Superior temporal gyrus (tissue), 1 donor: Measurements from ENCODE around the gene ANKRD65.

Experiments used
- DNase-seq: peaks from one replicate; pipeline ENCODE4 v3.0.0-alpha.2; 2016; ENCODE audit errors: extremely low spot score

Gene ANKRD65

DNA sequence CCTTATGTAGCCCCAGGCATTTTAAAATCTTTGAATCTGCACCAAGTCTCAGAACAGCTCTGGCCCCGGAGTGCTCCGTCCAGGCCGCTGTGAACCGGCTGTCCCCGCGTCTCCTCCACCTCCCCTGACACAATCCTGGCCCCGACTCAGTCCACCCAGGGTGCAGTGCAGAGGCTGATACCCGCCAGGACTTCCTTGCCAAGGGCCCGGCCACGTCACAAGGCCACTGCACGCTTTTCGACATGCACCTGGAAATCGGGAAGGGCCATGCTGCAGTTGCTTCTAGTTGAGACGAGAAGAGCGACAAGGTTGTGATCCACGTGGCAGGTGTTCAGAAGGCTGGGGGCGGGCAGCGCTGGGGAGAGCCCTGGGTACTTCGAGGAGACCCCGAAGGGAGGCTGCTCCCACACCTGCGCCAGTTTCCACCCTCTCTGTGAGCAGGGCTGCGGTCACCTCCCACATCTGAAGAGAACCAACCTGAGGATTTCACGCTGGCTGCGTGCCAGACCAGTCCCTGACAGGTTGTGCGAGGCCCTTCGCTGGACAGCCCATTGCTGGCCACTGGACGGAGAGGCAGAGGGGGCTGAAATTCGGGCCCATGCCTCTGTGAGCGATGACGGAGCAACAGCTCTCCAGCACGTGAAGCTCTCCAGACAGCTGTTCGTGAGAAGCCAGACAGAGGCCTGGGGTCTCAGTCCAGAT, 21.1 kb upstream of the ANKRD65 start:
- no peak for DNase-seq

- peak; percentile 64 for DNase-seq
Observed at GRCh38 chr1:1441002-1441888, 20.2 kb upstream of the ANKRD65 start.

DNA sequence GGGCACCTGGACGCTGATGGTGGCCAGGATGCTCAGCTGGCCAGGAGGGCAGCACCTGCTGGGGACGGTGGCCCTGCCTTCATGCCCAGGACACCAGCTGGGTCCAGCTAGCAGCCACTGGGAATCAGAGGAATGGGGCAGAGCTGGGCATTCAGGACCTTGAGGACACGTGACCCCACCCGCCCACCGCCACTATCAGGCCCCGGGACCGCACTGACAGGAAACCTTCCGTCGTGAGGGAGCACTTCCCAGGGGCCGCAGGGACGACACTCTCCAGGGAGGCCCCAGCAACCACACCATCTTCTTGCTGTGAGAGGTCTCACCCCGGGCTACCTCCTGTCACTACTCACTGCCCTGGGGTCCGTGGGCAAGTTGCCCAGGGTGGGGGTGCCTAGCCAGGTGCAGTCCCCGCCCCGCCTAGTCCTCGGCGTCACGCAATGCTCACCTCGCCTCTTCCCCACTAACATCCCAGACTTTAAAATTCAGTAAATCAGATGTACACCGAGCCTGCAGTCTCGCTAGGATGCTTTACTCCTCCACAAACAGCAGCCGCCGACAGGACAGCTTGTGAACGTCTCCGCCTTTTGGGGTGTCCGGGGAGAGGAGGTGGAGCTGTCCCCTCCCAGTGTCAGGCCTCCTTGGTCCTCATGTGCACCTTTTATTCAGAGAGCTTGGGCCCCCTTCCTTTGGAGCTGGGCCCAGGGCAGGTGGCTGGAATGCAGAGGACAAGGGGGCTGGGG, 19.4 kb upstream of the ANKRD65 start:
- no peak for DNase-seq

- DNase-seq: no peak
Observed at GRCh38 chr1:1439546-1440261, 18.6 kb upstream of the ANKRD65 start.

- DNase-seq: no peak
Observed at GRCh38 chr1:1438531-1439381, 17.7 kb upstream of the ANKRD65 start.

GRCh38 chr1:1437904-1438376, 16.9 kb upstream of the ANKRD65 start:
- no peak for DNase-seq

DNA sequence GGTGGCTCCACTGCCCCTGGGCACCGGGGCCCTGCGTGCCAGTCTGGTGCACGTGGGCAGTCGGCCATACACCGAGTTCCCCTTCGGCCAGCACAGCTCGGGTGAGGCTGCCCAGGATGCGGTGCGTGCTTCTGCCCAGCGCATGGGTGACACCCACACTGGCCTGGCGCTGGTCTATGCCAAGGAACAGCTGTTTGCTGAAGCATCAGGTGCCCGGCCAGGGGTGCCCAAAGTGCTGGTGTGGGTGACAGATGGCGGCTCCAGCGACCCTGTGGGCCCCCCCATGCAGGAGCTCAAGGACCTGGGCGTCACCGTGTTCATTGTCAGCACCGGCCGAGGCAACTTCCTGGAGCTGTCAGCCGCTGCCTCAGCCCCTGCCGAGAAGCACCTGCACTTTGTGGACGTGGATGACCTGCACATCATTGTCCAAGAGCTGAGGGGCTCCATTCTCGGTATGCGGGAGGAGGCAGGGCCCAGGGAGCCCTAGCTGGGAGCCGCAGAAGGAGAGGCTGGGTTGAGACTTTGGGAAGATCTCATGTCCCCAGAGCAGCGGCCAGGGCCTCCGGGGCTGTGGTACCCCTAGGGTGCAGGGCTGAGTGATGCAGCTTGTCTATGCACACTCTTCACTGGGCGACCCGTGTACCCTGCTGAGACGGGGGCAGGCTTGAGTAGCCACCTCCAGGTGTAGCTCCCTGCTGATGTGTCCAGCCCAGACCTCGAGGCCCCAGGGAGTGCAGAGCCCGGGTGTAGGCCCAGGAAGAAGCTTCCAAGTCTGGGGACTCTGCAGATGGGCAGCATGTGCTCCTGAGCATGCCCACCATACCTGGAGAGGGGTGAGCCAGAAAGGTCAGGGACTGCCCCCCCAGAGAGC, 16.2 kb upstream of the ANKRD65 start:
- DNase-seq: no peak

GRCh38 chr1:1436630-1437032, 15.6 kb upstream of the ANKRD65 start:
- DNase-seq: no peak

DNA sequence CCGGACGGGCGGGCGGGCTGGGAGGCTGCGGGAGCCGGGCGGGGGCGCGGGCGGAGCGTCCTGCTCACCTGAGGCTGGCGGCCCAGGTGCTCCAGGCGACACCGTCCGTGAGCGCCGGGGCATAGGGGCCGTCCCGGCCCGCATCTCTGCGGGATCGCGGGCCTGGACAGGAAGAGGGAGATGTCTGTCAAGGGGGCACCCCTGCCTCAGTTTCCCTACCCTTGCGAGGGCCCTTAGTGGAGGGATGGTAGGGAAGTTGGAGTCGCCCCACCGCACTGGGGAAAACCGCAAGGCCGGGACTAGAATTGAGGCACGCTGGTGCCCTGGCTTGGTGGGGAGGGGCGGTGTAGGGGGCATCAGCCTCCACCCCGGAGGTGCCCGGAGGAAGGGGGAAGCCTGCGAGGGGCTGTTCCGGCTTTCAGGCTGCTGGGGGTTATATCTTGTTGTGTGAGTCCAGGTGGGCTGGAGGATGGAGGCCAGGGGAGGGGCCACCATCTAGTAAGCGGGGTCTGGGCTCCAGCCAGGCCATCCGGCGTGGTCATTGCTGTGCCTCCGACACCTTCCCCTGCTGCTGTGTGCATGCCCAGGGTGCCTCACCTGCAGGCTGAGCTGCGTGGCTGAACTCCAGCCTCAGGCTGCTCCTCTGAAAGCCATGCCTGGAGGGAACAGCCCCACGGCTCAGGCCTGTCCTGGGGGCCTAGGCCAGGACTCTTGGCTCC, 15.0 kb upstream of the ANKRD65 start:
- no peak for DNase-seq

DNA sequence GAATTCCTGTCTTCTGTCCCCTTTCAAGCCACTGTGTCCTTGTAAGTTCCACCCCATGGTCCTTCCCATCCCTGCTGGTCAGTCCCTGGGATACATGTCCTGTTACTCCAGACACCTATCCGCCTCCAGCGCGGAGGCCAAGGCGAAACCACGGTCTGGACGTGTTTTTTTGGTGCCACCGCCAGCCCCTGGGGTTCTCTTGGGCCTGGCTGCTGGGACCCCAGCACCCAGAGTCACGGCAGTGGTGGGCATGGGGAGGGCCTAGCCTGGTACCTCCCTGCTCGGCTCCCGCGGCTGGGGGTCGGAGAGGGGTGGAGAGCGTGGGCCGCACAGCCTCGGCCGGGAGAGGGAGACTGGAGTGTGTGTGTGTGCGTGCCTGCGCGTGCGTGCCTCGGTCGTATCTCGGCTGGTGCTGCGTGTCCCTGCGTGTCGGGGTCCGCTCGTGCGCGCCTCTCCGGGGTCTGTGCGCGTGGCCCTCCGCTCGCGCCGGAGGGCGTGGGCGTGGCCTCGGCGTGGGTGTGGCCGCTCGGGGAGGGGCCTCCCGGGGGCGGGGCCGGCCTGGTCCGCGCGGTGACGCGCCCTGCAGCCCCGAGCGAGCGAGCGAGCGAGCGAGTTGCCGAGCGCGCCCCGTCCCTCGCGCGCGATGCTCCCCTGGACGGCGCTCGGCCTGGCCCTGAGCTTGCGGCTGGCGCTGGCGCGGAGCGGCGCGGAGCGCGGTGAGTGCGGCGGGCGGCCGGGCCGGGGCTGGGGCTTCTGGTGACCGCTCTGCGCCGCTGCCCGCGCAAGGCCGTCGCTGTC, 14.2 kb upstream of the ANKRD65 start, which contains the start of gene VWA1:
Gene VWA1 (plus strand): TSS at position 585 of the 798 bp plus-strand sequence. CDS start 59 bp downstream, at position 644.
- DNase-seq: peak; percentile 65

GRCh38 chr1:1434824-1435105, 13.7 kb upstream of the ANKRD65 start:
- no peak for DNase-seq

- peak; percentile 63 for DNase-seq
Observed at GRCh38 chr1:1434131-1434823, 13.2 kb upstream of the ANKRD65 start.

GRCh38 chr1:1433804-1434130, 12.7 kb upstream of the ANKRD65 start:
- DNase-seq: no peak

DNA sequence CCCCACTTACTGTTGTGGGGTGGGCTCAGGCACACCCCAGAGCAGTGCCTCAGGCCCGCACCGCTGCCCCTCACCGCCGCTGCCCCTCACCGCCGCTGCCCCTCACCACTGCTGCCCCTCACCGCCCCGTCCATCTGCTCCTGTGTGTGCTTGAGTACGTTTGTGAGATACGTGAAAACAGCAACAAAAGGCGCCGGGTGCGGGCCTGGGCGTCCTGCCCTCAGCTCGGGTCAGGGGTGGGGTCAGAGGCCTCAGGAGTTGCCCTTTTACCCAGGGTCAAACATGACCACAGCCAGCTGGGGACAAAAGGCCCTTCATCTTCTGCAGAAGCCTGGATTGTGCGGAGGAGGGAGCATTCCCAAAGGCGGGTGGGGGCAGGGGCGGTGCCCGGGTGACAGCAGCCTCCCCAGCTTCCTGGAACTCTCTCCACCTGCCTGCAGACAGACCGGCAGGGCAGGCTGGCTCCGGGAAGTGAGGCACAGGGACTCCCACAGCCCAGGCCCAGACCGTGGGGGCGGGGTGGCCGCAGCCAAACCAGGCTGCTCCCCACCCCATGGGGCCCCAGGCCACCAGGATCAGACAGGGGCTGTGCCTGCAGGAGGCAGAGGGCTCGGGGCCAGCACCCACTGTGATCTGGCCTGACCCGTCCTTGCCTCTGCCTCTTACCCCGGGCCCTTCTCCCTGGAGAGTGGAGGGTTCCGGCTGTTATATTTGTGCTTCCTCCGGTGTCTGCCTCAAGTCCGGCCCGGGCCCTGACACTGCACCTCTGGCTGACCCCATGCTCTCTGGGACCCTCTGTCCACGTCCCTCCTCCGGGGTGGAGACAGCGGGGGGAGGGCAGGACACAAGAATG, 12.1 kb upstream of the ANKRD65 start:
- peak; percentile 76 for DNase-seq

DNA sequence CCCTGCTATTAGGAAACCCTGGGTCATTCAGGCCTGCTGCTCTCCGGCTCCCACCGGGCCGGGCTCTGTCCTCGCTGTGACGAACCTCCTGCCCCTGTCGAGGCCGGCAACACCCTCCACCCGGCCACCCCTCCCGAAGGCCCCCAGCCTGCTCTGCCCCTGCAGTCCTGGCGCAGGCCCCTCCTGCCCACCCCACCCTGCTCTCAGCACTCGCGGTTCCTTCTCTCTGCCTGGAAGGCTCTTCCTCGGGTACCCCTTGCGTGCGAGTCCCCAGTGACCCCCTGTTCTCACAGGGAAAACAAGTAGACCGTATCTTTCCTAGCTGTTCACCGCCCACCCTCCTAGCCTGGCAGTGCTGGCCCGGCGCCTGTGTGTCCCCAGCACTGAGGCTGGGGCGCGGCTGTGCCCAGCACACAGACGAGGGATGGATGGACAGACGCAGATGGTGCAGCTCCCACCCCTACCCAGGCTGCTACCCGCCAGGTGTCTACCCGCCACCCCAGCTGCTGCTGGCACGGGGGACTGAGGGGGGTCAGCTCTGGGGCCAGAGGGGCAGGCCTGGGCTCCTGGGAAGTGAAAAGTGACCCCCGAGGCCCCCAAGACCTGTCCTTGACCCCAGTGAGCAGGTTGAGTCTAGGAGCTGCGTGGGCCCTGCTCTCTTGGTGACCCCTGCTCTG, 11.3 kb upstream of the ANKRD65 start:
- no peak for DNase-seq

DNA sequence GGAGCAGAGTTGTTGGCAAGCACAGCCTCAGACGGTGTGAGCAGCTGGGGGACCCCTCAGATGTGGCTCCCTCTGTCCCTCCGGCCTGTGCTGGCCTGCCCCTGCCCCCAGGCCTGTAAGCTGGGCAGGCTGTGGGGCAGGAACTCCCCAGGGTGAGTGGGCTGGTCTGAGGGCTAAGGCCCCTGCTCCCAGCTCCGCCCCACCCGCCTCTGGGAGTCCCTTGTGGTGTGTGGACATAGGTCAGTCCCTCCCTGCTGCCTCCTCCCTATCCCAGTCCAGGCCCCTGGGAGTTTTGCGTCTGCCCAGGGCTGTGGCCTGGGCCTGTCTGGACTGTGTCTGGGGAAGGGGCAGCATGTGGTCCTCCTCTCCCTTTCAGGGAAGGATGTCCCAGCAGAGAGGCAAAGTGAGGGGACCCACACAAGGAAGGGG, 10.8 kb upstream of the ANKRD65 start:
- peak; percentile 44 for DNase-seq
